NCI-H2196 treated with DMSO at 0.1 percent for 48 hours (cell line): ENCODE results near the gene UBA3.

ENCODE experiments used
- DNase-seq: peaks from one replicate; lab custom pipeline; 2025; ENCODE audit not compliant: unreplicated experiment; lab: John Stamatoyannopoulos, UW

The UBA3 gene

GRCh38 chr3:69072928-69073327 lies 7.2 kb downstream of the UBA3 start:
- DNase-seq, result no peak

GRCh38 chr3:69066121-69066520 lies 14.0 kb downstream of the UBA3 start:
- DNase-seq, result no peak

- DNase-seq, result no peak
These were observed 14.7 kb downstream of the UBA3 start for GRCh38 chr3:69065318-69065964.

- no peak for DNase-seq
These were observed 16.5 kb downstream of the UBA3 start for GRCh38 chr3:69063636-69064035.

- no peak for DNase-seq
These were observed 20.5 kb downstream of the UBA3 start for GRCh38 chr3:69059688-69060087.

GRCh38 chr3:69058947-69059224 lies 21.3 kb downstream of the UBA3 start:
- no peak for DNase-seq

- no peak for DNase-seq
These were observed 21.8 kb downstream of the UBA3 start for GRCh38 chr3:69058180-69058946.

- no peak for DNase-seq
These were observed 27.7 kb downstream of the UBA3 start for GRCh38 chr3:69052472-69052898.

- DNase-seq, result no peak
These were observed 28.3 kb downstream of the UBA3 start, which contains the start of gene TMF1 for GRCh38 chr3:69051756-69052471. TSS of gene TMF1 (minus strand) at chr3:69052333. CDS start at chr3:69052086, 247 bp downstream.

- no peak for DNase-seq
These were observed 31.2 kb downstream of the UBA3 start for GRCh38 chr3:69048990-69049389.

GRCh38 chr3:69044608-69045007 lies 35.6 kb downstream of the UBA3 start:
- DNase-seq, result no peak

GRCh38 chr3:69033470-69033869 lies 46.7 kb downstream of the UBA3 start:
- no peak for DNase-seq

GRCh38 chr3:69032737-69033136 lies 47.4 kb downstream of the UBA3 start:
- no peak for DNase-seq

- no peak for DNase-seq
These were observed 48.0 kb downstream of the UBA3 start for GRCh38 chr3:69032142-69032541.

- no peak for DNase-seq
These were observed 48.5 kb downstream of the UBA3 start for GRCh38 chr3:69031635-69032034.

- DNase-seq, result no peak
These were observed 59.3 kb downstream of the UBA3 start for GRCh38 chr3:69020857-69021256.

- DNase-seq, result no peak
These were observed 59.7 kb downstream of the UBA3 start for GRCh38 chr3:69020424-69020823.

GRCh38 chr3:69016901-69017300 lies 63.3 kb downstream of the UBA3 start:
- DNase-seq, result no peak

- DNase-seq, result no peak
These were observed 64.1 kb downstream of the UBA3 start for GRCh38 chr3:69016102-69016501.

GRCh38 chr3:69014022-69014580 lies 66.1 kb downstream of the UBA3 start:
- no peak for DNase-seq

- peak; percentile 17 for DNase-seq
These were observed 66.7 kb downstream of the UBA3 start, which contains the start of gene EOGT for GRCh38 chr3:69013253-69014021. TSS of gene EOGT (minus strand) at chr3:69013684. CDS start at chr3:69009846, 3,838 bp downstream.
